Dendritic cell treated with granulocyte-macrophage colony-stimulating factor and Interleukin-4, amounts not matched to agents 40 ng/mL and 50 ng/mL, for 4 days (primary cell): ENCODE results near the gene AKIRIN2.
A peak's percentile ranks its signal among the peaks of the same experiment; 100 is the strongest.
"Not testable (repeated sequence)": the region's sequence is repeated elsewhere in the genome, so short reads cannot be mapped to it uniquely, and the experiment has no call there.

Experiments used
- H3K27ac Mint-ChIP-seq: one replicate; pipeline ENCODE4 v1.8.0; 2022; ENCODE audit warnings: mild to moderate bottlenecking, mixed read lengths
- H3K27me3 Mint-ChIP-seq: one replicate; pipeline ENCODE4 v1.8.0; 2022; ENCODE audit warnings: mild to moderate bottlenecking, mixed read lengths
- H3K36me3 Mint-ChIP-seq: one replicate; pipeline ENCODE4 v1.8.0; 2022; ENCODE audit warnings: low read depth, mixed read lengths
- H3K4me1 Mint-ChIP-seq: one replicate; pipeline ENCODE4 v1.8.0; 2022; ENCODE audit warnings: low read depth, mixed read lengths
- H3K4me3 Mint-ChIP-seq: one replicate; pipeline ENCODE4 v1.8.0; 2022; ENCODE audit warnings: mild to moderate bottlenecking, moderate library complexity, mixed read lengths
- H3K9me3 Mint-ChIP-seq: one replicate; pipeline ENCODE4 v1.8.0; 2022; ENCODE audit warnings: mixed read lengths
- intact Hi-C: fragments of 100-400 bp; cut with micrococcal nuclease; formaldehyde crosslinking; loops from one replicate; pipeline ENCODE4 v1.15.0; 2022

AKIRIN2 gene

DNA sequence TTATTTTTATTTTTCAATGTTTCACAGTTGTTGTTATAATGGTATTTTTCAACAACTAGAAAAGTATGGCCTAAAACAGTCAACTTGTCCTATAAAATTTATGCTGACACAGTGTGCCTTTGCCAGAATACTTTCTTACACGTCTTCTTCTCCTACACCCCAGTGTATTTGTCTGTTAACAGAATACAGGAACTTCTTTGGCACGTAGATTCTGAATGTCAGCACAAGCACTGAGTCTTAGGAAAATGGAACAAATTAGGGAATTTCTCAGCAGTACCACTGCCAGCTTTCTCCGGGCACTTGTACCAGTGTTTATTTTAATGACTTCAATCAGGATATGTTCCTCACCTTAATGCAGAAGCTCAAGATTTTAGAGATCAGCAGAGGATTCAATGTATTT lies 26.7 kb upstream of the AKIRIN2 start:
- no peak overlapping the region for H3K4me3 Mint-ChIP-seq
- no peaks in the 10 kb centered on the region for H3K9me3 Mint-ChIP-seq
- H3K27me3 Mint-ChIP-seq, result no peaks in the 10 kb centered on the region
- H3K36me3 Mint-ChIP-seq, result no peaks in the 10 kb centered on the region
- intact Hi-C loops, result no loop called here
- H3K27ac Mint-ChIP-seq, result peak overlapping the region; percentile 83
- H3K4me1 Mint-ChIP-seq, result peaks cover 61% of the 10 kb centered on the region

GRCh38 chr6:87724983-87725811 lies 23.2 kb upstream of the AKIRIN2 start:
- intact Hi-C loops, result loop anchor here (5.0 kb wide), 1 partner anchor 32 kb away; no protein-coding TSS in a partner anchor
- no peak overlapping the region for H3K4me3 Mint-ChIP-seq

DNA sequence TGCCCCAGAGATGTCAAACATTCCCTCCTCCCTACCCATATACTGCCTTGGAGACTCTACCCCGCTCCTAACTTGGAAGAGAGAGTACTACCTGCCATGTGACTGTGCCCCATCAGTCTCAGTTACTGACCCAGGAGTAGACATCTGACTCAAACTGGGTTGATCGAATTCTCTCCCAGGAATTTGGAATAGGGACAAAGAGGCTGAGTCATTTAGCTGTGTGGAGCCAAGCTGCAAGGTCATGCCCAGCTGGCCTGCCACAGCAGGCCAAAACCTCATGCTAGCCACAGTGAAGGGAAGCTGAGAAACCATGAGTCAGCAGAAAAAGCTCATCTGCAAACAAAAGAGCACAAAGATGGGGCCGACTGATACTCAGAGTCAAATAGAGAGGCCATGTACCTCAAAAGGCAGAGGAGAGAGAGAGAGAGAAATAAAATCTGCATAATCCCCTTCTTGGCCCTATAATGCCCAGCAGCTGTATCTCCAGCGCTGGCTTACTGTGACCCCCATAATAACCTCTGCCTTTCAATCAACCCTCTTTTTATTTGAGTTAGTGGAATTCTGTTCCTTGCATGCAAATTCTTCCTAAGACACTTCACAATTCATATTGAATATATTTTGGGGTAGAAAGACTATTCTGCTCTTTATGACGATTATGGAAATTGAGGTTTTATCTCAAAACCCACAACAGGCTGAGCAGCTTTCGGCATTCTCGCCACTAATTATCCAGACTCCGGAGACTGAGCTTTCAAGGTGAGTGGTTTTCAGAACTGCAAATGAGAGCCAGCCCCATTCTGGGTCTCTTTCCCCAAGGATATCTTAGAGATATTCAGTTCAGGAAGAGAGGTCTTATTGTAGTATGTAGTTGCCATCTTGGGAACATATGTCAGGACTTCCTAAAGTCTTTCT lies 21.4 kb upstream of the AKIRIN2 start:
- Mint-ChIP-seq H3K36me3 (no peaks in the 10 kb centered on the region), H3K9me3 (no peaks in the 10 kb centered on the region), H3K4me1 (peaks cover 54% of the 10 kb centered on the region), H3K27ac (peak overlapping the region; percentile 83), H3K27me3 (no peaks in the 10 kb centered on the region), H3K4me3 (no peak overlapping the region)
- intact Hi-C loops, result loop anchor here (5.0 kb wide), 1 partner anchor 34 kb away; no protein-coding TSS in a partner anchor

More at GRCh38 chr6:87724983-87725811, 23.2 kb upstream of the AKIRIN2 start:
- H3K36me3 Mint-ChIP-seq, result no peaks in the 10 kb centered on the region
- H3K27me3 Mint-ChIP-seq, result no peaks in the 10 kb centered on the region
- peaks cover 56% of the 10 kb centered on the region for H3K4me1 Mint-ChIP-seq
- peak overlapping the region; percentile 45 for H3K27ac Mint-ChIP-seq
- no peaks in the 10 kb centered on the region for H3K9me3 Mint-ChIP-seq

DNA sequence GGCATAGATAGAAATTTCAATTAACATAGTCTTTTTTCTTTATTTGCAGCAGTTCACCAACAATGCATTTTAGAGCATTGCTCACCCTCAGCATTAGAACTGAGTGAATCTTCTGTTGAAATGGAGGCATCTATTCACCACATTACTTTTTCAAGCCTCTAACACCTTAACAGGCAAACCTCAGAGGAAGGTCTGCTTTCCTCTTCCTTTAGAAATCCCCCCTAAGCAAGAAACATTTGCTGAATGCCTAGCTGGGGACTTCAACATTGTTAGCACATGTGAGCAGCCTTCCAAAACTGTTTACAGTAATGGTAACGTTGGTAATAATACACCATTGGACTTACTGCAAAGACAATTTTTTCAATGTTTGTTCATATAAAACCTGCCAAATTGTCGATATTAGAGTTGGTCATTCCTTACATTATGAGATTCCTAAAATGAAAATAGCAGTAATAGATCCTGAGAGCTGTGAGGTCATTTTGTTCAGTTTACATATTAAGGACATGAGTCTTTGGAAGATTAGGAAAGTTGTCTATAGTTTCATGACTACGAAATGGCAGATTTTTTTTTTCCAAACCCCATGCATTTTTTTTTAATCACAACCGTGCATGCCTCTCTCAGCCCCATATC lies 20.6 kb upstream of the AKIRIN2 start:
- H3K36me3 Mint-ChIP-seq, result no peaks in the 10 kb centered on the region
- intact Hi-C loops, result loop anchor here (5.0 kb wide), 1 partner anchor 35 kb away; no protein-coding TSS in a partner anchor
- no peaks in the 10 kb centered on the region for H3K9me3 Mint-ChIP-seq
- H3K27me3 Mint-ChIP-seq, result no peaks in the 10 kb centered on the region
- H3K4me3 Mint-ChIP-seq, result no peak overlapping the region
- H3K4me1 Mint-ChIP-seq, result peaks cover 54% of the 10 kb centered on the region
- H3K27ac Mint-ChIP-seq, result peak overlapping the region; percentile 83

GRCh38 chr6:87721311-87721710 lies 19.3 kb upstream of the AKIRIN2 start:
- H3K36me3 Mint-ChIP-seq, result no peaks in the 10 kb centered on the region
- peaks cover 60% of the 10 kb centered on the region for H3K4me1 Mint-ChIP-seq
- intact Hi-C loops, result loop anchor here (5.0 kb wide), 1 partner anchor 36 kb away; no protein-coding TSS in a partner anchor
- no peak overlapping the region for H3K27ac Mint-ChIP-seq
- no peaks in the 10 kb centered on the region for H3K9me3 Mint-ChIP-seq
- H3K27me3 Mint-ChIP-seq, result no peaks in the 10 kb centered on the region
- H3K4me3 Mint-ChIP-seq, result no peak overlapping the region

- H3K36me3 Mint-ChIP-seq, result no peaks in the 10 kb centered on the region
- peaks cover 46% of the 10 kb centered on the region for H3K4me1 Mint-ChIP-seq
- H3K27ac Mint-ChIP-seq, result peak overlapping the region; percentile 90
- no peak overlapping the region for H3K4me3 Mint-ChIP-seq
- no peaks in the 10 kb centered on the region for H3K27me3 Mint-ChIP-seq
- intact Hi-C loops, result loop anchor here (1.0 kb wide), 1 partner anchor 17 kb away; the partner anchor contains the start of gene AKIRIN2
- no peaks in the 10 kb centered on the region for H3K9me3 Mint-ChIP-seq
Observed at GRCh38 chr6:87718662-87719433, 16.8 kb upstream of the AKIRIN2 start.

DNA sequence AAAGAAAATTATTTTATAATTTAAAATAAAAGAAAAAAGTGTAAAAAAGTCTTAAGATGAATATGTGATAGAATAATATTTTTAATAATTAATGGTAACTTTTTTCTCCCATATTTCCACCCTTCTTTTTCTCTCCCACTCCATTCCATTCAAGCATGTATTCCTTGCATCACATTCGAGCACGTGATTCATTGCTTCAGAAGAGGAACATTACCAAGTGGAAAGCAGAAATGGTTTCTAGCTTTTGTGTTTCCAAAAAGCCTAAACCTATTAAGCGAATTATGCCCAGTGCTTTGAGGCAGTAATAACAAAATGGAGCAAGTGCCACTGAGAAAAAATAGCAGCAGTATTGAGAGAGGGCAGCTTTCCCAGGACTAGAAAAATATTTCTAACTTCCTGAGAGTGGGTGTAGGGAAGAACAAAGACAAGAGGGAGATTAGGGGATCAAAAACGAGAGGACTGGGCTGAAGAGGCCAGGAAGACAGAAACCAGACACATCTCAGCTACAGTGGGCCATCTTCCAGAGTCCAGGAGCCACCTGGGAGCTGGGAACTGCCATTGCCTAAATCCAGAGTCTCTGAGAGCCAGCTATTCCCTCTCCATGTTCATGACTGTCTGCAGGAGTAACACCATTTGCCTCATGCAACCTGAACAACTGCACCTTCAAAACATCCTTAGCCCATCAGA lies 15.0 kb upstream of the AKIRIN2 start:
- intact Hi-C loops, result no loop called here
- Mint-ChIP-seq H3K4me1 (peaks cover 32% of the 10 kb centered on the region), H3K36me3 (no peaks in the 10 kb centered on the region), H3K9me3 (no peaks in the 10 kb centered on the region), H3K4me3 (no peak overlapping the region), H3K27me3 (no peaks in the 10 kb centered on the region), H3K27ac (peak overlapping the region; percentile 90)

- Mint-ChIP-seq H3K27ac (no peak overlapping the region), H3K27me3 (no peaks in the 10 kb centered on the region), H3K36me3 (no peaks in the 10 kb centered on the region), H3K9me3 (no peaks in the 10 kb centered on the region), H3K4me3 (no peak overlapping the region), H3K4me1 (peaks cover 30% of the 10 kb centered on the region)
- intact Hi-C loops, result no loop called here
Observed at GRCh38 chr6:87714093-87714842, 12.2 kb upstream of the AKIRIN2 start.

DNA sequence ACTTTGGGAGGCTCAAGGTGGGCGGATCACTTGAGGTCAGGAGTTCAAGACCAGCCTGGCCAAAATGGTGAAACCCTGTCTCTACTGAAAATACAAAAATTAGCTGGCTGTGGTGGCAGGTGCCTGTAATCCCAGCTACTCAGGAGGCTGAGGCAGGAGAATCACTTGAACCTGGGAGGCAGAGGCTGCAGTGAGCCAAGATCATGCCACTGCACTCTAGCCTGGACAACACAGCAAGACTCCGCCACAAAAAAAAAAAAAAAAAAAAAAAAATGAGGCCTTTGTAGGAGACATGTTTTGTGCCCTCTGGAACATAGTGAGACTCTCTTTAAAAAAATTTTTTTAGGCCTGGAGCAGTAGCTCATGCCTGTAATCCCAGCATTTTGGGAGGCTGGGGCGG lies 10.7 kb upstream of the AKIRIN2 start:
- H3K27ac Mint-ChIP-seq, H3K9me3 Mint-ChIP-seq, H3K27me3 Mint-ChIP-seq, intact Hi-C loops, H3K4me3 Mint-ChIP-seq, H3K36me3 Mint-ChIP-seq: not testable (repeated sequence)
- peaks cover 14% of the 10 kb centered on the region for H3K4me1 Mint-ChIP-seq

- no peaks in the 10 kb centered on the region for H3K9me3 Mint-ChIP-seq
- peaks cover 6% of the 10 kb centered on the region for H3K4me1 Mint-ChIP-seq
- intact Hi-C loops, result no loop called here
- no peaks in the 10 kb centered on the region for H3K36me3 Mint-ChIP-seq
- no peaks in the 10 kb centered on the region for H3K27me3 Mint-ChIP-seq
- peak overlapping the region; percentile 1 for H3K27ac Mint-ChIP-seq
- no peak overlapping the region for H3K4me3 Mint-ChIP-seq
Observed at GRCh38 chr6:87710090-87710489, 8.1 kb upstream of the AKIRIN2 start.

DNA sequence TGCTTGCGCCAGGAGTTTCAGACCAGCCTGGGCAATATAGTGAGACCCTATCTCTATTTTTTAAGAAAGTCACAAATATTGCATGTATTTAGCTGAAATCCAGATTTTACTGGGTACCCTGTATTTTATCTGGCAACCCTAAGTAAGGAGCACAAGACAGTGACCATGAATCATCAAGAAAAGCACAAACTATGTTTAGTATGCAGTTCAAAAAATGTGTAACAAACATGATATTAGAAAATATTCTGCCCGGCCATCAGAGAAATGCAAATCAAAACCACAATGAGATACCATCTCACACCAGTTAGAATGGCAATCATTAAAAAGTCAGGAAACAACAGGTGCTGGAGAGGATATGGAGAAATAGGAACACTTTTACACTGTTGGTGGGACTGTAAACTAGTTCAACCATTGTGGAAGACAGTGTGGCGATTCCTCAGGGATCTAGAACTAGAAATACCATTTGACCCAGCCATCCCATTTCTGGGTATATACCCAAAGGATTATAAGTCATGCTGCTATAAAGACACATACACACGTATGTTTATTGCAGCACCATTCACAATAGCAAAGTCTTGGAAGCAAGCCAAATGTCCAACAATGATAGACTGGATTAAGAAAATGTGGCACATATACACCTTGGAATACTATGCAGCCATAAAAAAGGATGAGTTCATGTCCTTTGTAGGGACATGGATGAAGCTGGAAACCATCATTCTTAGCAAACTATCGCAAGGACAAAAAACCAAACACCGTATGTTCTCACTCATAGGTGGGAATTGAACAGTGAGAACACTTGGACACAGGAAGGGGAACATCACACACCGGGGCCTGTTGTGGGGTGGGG lies 6.8 kb upstream of the AKIRIN2 start:
- H3K9me3 Mint-ChIP-seq, H3K4me1 Mint-ChIP-seq, H3K4me3 Mint-ChIP-seq, H3K27me3 Mint-ChIP-seq, H3K36me3 Mint-ChIP-seq, H3K27ac Mint-ChIP-seq, intact Hi-C loops: not testable (repeated sequence)
